Right lobe of liver (tissue), 6 donors: Measurements from ENCODE around the gene ULK2. TPM values are rescaled to one million over a fixed set of nuclear protein-coding genes. Genes with fewer than 3 reads are reported as not detected.

Experiments used
- ATAC-seq, 4 donors: fragments of 200-7000 bp; cut with Tn5 transposase; one replicate each; pipeline ENCODE4 v1.9.1; 2020; ENCODE audit warnings: mild to moderate bottlenecking in 4 of 4, moderate library complexity in 4 of 4
- DNase-seq, 3 donors: peaks; one replicate each; pipeline ENCODE4 v3.0.0-alpha.2; 2020
- H3K27ac ChIP-seq, 3 donors: fragments of 200-600 bp; one replicate each; pipeline ENCODE4 v1.8.0; 2022
- H3K27me3 ChIP-seq, 2 donors: fragments of 200-600 bp; one replicate each; pipeline ENCODE4 v1.8.0; 2022
- H3K36me3 ChIP-seq, 4 donors: fragments of 200-600 bp; sonication (generic) in 1 of 4; one replicate each; pipeline versions ENCODE4 v1.5.1 to v1.8.0; 2017 to 2022; ENCODE audit warnings: control low read depth in 1 of 4
- H3K4me1 ChIP-seq, 4 donors: fragments of 200-600 bp; sonication (generic) in 1 of 4; one replicate each; pipeline versions ENCODE4 v1.5.1 to v1.8.0; 2017 to 2022; ENCODE audit warnings: control low read depth in 1 of 4
- H3K4me3 ChIP-seq, 3 donors: fragments of 200-600 bp; one replicate each; pipeline ENCODE4 v1.8.0; 2022
- H3K9me3 ChIP-seq, 4 donors: fragments of 200-600 bp; sonication (generic) in 1 of 4; one replicate each; pipeline versions ENCODE4 v1.5.1 to v1.8.0; 2017 to 2022; ENCODE audit warnings: control low read depth in 1 of 4
- POLR2A ChIP-seq: fragments of 450-650 bp; IDR thresholded peaks from one replicate; pipeline ENCODE4 v1.6.1; 2017; ENCODE audit warnings: antibody characterized with exemption, mild to moderate bottlenecking
- WGBS: methylation state at CpG from one replicate; pipeline ENCODE4 v1.1.6; 2018; ENCODE audit warnings: low coverage, low lambda C conversion rate; ENCODE audit not compliant: insufficient coverage; ENCODE audit errors: missing lambda C conversion rate; 5-methylcytosine and 5-hydroxymethylcytosine counted together
- intact Hi-C, 2 donors: fragments of 100-400 bp; cut with DNase I; formaldehyde crosslinking; loops; one replicate each; pipeline versions ENCODE4 v1.11.2 to v1.14.1; 2022
- total RNA-seq, 6 experiments: library from RNA; depleted of rRNA in 2 of 6; stranded (reverse); fragments of >200 nt in 2 of 6; fragmentation: NEBNext Ultra II Directional in 3 of 6; extraction: Animal tissue kit (Norgen Biotek cat#: 25700) in 3 of 6; gene quantifications; one replicate each; pipeline versions ENCODE4 v1.1.0 to v1.2.4, GENCODE V29; 2016 to 2023
- TF ChIP-seq, protein P1 (sequence below), 4 donors: fragments of 200-600 bp in 3 of 4; fragments of 450-650 bp in 1 of 4; IDR thresholded peaks; one replicate each; pipeline versions ENCODE4 v1.5.1 to v1.8.0; 2016 to 2022; ENCODE audit warnings: antibody characterized with exemption in 4 of 4, mild to moderate bottlenecking in 2 of 4
- donor health status: DM: no; HTN: yes; CAD: no.
- donor health status: DM: no; HTN: no; CAD: no.
- donor health status: DM: no; HTN: no; CAD: no.
- donor health status: DM: no; HTN: yes; CAD: no.
- donor health status: DM: no; HTN: yes; CAD: no.

The ULK2 gene
- total RNA-seq, 6 experiments from 2014 or later, result 3.5 to 6.1 (median 4.8) TPM

DNA sequence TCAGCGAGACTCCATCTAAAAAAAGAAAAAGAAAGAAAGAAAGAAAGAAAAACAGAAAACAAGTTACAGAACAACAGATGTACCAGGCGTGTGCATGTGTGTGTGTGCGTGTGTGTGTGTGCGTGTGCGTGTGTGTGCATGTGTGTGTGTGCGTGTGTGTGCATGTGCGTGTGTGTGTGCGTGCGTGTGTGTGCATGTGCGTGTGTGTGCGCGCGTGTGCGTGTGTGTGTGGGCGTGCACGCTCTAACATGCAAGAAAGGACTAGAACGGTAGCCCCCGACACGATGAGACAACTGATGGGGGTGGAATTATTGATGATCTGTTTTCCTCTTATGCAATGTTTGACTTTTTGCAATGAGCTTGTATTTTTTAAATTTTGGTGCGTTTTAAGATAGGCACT is 121.2 kb downstream of the ULK2 start:
- intact Hi-C loops, result no loop called here
- DNase-seq (no peak), ATAC-seq (no peak)
- H3K9me3 ChIP-seq, result no peaks in the 10 kb centered on the region
- no peaks in the 10 kb centered on the region for H3K36me3 ChIP-seq
- H3K27me3 ChIP-seq, result no peaks in the 10 kb centered on the region
- WGBS, result 70% methylated on average over 14 of the region's 20 CpGs
- H3K4me3 ChIP-seq, result no peak overlapping the region
- TF ChIP-seq POLR2A, result no peak
- TF ChIP-seq, protein P1, sequence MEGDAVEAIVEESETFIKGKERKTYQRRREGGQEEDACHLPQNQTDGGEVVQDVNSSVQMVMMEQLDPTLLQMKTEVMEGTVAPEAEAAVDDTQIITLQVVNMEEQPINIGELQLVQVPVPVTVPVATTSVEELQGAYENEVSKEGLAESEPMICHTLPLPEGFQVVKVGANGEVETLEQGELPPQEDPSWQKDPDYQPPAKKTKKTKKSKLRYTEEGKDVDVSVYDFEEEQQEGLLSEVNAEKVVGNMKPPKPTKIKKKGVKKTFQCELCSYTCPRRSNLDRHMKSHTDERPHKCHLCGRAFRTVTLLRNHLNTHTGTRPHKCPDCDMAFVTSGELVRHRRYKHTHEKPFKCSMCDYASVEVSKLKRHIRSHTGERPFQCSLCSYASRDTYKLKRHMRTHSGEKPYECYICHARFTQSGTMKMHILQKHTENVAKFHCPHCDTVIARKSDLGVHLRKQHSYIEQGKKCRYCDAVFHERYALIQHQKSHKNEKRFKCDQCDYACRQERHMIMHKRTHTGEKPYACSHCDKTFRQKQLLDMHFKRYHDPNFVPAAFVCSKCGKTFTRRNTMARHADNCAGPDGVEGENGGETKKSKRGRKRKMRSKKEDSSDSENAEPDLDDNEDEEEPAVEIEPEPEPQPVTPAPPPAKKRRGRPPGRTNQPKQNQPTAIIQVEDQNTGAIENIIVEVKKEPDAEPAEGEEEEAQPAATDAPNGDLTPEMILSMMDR (IDR thresholded peaks at IDR 0.05), result no peak
- H3K4me1 ChIP-seq, result peaks cover 0 to 21% (median 4%) of the 10 kb centered on the region in 4 donors
- H3K27ac ChIP-seq, result no peak overlapping the region

DNA sequence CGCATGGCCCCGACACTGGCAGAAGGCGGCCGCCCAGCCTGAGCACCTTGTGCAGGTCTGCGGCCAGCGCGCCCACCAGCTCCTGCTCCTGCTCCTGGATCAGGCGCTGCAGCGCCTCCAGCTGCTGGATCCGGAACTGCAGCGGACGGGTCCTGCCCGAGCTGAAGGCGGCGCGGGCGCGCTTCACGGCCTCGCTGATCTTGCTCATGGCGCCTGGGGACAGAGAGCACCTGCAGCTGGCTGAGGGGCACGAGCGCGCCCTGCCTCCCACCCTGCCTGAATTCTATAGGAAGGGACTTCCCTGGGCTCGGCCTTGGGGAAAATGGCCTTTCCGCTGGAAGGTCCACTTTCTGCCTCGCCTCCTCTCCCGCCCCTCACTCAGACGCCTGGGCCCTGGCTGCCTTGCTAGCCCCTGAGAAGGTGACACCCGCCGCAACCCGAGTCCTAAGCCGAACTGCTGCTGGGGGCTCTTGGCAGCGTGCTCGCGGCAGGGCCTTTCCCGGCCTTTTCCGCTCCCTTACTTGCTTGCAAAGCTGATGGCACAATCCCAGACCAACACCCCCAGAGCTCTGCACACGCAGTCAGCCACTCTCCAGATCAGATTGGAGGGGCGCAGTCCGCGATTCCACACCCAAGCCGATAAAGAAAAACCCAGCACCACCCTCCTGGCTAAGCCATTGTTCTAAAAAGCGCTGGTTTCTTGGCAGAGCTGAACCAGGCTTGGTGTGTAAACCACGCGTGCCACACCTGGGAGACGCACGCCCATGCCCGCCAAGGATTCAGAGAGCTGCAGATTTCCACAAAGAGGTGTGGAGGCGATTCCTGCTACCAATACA is 122.6 kb downstream of the ULK2 start:
- H3K9me3 ChIP-seq, result no peaks in the 10 kb centered on the region
- peak; percentile 76 to 91 (median 86) for ATAC-seq
- H3K27ac ChIP-seq, result no peak overlapping the region
- 52% methylated on average over 8 of the region's 50 CpGs for WGBS
- H3K4me1 ChIP-seq, result peaks cover 0 to 21% (median 4%) of the 10 kb centered on the region in 4 donors
- TF ChIP-seq, protein P1 (IDR thresholded peaks at IDR 0.05), result peak; percentile 79 to 90 (median 82)
- no peak for TF ChIP-seq POLR2A
- intact Hi-C loops, result no loop called here
- peak; percentile 85 to 91 (median 87) for DNase-seq
- no peaks in the 10 kb centered on the region for H3K36me3 ChIP-seq
- no peaks in the 10 kb centered on the region for H3K27me3 ChIP-seq
- H3K4me3 ChIP-seq, result peak overlapping the region; percentile 26 to 51 (median 40)

DNA sequence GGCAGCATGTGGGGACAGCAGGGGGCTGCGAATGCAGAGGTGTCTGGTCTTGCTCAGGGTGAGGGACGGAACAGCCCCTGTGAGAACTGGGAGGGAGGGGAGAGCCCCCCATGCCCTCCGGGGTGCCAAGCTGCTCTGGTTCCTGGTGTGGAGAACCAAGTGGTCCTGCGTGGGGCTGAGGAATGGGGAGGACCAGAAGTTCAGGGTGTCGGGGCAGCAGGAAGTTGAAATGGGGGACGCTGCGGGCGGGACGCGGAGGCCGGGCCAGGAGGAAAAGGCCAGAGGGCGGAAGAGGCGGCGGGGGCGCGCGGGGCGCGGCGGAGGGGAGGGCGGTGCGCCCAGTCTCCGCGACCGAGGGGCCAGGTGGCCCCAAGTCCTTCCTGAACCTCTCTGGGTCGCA is 123.2 kb downstream of the ULK2 start:
- H3K36me3 ChIP-seq, result no peaks in the 10 kb centered on the region
- ATAC-seq (peak in 2 of 4 donors; percentile 3 to 8), DNase-seq (no peak)
- H3K27me3 ChIP-seq, result no peaks in the 10 kb centered on the region
- no peak overlapping the region for H3K27ac ChIP-seq
- H3K4me3 ChIP-seq, result peak overlapping the region; percentile 26 to 51 (median 40)
- H3K4me1 ChIP-seq, result peaks cover 0 to 21% (median 4%) of the 10 kb centered on the region in 4 donors
- intact Hi-C loops, result no loop called here
- 51% methylated on average over 4 of the region's 26 CpGs for WGBS
- TF ChIP-seq, protein P1 (IDR thresholded peaks at IDR 0.05), result no peak
- TF ChIP-seq POLR2A, result no peak
- no peaks in the 10 kb centered on the region for H3K9me3 ChIP-seq

DNA sequence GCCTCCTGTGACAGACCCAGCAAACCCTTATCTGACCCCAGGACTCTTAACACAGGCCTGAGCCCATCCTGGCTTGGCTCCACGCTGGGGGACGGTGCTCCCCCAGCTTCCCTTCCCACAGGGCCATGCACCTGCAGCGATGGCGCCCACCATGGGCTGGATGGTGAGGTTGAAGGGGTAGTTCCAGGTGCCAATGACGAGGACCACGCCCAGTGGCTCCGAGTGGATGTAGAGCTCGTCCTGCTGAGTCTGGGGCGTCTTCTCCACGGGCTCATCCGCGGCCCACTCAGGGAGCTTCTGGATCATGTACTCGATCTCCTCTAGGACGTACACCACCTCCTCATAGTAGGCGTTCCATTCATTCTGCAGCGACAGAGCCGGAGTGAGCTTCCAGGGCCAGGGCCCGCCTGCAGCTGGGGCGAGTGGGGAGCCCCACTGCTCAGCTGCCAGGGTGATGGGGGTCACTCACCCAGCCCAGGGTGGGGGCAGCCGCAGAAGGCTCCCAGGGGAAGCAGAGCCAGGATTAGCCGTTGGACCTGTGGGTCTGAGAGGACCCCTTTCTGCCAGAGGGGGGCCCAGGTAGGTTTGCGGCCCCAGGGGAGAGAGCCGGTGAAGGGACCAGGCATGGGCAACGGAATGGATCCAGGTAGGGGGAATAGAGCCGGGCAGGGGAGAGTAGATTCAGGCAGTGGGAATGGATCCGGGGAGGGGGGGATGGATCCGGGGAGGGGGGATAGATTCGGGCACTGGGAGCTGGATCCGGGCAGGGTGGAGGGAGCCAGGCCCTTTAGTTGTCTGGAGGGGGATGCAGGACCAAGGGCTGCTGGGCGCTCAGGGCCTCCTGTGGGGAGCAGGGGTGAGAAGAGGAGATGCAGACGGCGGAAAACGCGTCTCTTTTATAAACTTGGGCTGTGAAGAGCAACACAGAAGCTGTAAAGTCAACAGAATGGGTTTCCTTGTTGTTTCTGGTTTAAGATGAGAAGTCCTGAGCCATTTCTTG is 124.3 kb downstream of the ULK2 start:
- TF ChIP-seq, protein P1 (IDR thresholded peaks at IDR 0.05), result no peak
- no peak for TF ChIP-seq POLR2A
- ATAC-seq, result no peak
- no peak overlapping the region for H3K4me3 ChIP-seq
- no peak overlapping the region for H3K27ac ChIP-seq
- DNase-seq, result no peak
- no peaks in the 10 kb centered on the region for H3K9me3 ChIP-seq
- H3K36me3 ChIP-seq, result no peaks in the 10 kb centered on the region
- intact Hi-C loops, result no loop called here
- WGBS, result 81% methylated on average over 8 of the region's 34 CpGs
- H3K4me1 ChIP-seq, result peaks cover 0 to 12% (median 2%) of the 10 kb centered on the region in 4 donors
- no peaks in the 10 kb centered on the region for H3K27me3 ChIP-seq
